Choroid plexus epithelial cell (primary cell): Measurements from ENCODE around the gene RAB3B.
"Not testable (repeated sequence)": the region's sequence is repeated elsewhere in the genome, so short reads cannot be mapped to it uniquely, and the experiment has no call there.

Source experiments
- DNase-seq: peaks from one replicate; pipeline ENCODE4 v3.0.0-alpha.2; 2010; ENCODE audit warnings: low read depth
- H3K4me3 ChIP-seq: 2 replicates; pipeline ENCODE4 v1.5.1; 2011; ENCODE audit warnings: low read depth, mild to moderate bottlenecking, control low read depth, low read length, moderate library complexity
- CTCF ChIP-seq: conservative IDR thresholded peaks from 2 replicates; pipeline ENCODE4 v1.5.1; 2011; ENCODE audit warnings: low read depth, mild to moderate bottlenecking, control low read depth, inconsistent platforms, low read length, moderate library complexity

RAB3B gene

GRCh38 chr1:51875291-51875772 is 115.2 kb downstream of the RAB3B start:
- no peak overlapping the region for H3K4me3 ChIP-seq
- no peak for DNase-seq
- TF ChIP-seq CTCF = no peak

GRCh38 chr1:51873270-51873669 is 117.2 kb downstream of the RAB3B start:
- not testable (repeated sequence) for H3K4me3 ChIP-seq, DNase-seq

GRCh38 chr1:51871351-51871975 is 119.0 kb downstream of the RAB3B start:
- no peak for DNase-seq
- no peak overlapping the region for H3K4me3 ChIP-seq
- no peak for TF ChIP-seq CTCF

- H3K4me3 ChIP-seq = no peak overlapping the region
- no peak for TF ChIP-seq CTCF
- DNase-seq = no peak
Measured at GRCh38 chr1:51870603-51871350, 119.7 kb downstream of the RAB3B start.

GRCh38 chr1:51867479-51868232 is 122.8 kb downstream of the RAB3B start:
- no peak overlapping the region for H3K4me3 ChIP-seq

GRCh38 chr1:51863384-51863783 is 127.1 kb downstream of the RAB3B start:
- H3K4me3 ChIP-seq = no peak overlapping the region
- TF ChIP-seq CTCF = no peak
- no peak for DNase-seq

More at GRCh38 chr1:51867479-51868232, 122.8 kb downstream of the RAB3B start:
- no peak for DNase-seq
- TF ChIP-seq CTCF = no peak

- TF ChIP-seq CTCF = no peak
- H3K4me3 ChIP-seq = no peak overlapping the region
- peak; percentile 18 for DNase-seq
Measured at GRCh38 chr1:51861669-51862068, 128.8 kb downstream of the RAB3B start.
